Stimulated activated CD4-positive, alpha-beta T cell treated with anti-CD3 and anti-CD28 coated beads, Interleukin-12 subunit alpha, Interleukin-12 subunit beta, amount 100 ng/mL, for 24 hours (primary cell): Measurements from ENCODE around the gene SMDT1.

Experiments used
- DNase-seq, 2 experiments: peaks; one replicate each; pipeline ENCODE4 v3.0.0-alpha.2; 2020; ENCODE audit warnings: low read depth in 2 of 2

SMDT1 gene, protein sequence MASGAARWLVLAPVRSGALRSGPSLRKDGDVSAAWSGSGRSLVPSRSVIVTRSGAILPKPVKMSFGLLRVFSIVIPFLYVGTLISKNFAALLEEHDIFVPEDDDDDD

DNA sequence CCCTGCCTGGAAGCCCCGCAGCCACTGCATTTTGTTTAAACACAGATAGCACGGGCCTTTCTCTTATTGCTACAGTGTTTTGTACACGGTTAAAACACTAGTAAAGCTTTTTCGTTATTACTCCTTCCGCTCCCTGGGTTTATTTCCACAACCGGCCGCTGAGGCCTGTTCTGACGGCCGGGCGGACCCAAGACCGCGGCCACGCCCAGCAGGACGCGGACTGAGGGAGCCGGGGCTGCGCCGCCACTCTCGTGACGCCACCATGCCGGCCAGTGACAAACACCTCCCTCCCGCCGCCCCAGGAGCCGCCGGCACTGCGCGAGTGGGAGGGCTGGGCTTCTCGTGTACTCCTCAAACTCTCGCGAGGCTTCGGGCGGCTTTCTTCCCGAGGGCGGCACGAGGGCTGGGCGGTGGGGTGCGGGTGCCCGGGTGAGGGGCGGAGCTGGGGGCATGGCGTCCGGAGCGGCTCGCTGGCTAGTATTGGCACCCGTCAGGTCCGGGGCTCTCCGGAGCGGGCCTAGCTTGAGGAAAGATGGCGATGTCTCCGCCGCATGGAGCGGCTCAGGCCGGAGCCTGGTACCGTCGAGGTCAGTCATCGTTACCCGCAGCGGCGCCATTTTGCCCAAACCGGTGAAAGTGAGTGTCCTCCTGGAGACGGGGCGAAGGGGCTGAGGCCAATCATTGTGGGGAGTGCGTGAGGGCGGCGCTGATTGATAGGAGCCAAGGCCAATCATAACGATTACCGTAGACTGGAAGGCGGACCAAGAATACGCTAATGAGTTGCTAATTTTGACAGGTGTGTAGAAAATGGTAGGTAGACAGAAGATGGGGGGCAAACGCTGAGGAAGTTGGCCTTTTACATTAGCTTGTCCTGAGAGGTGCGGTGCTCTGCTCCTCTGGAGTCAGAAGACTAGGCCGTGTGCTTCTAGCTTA lies at the start of gene SMDT1:
TSS of gene SMDT1 (plus strand) at position 382 of the 933 bp plus-strand sequence. CDS start at position 451, 69 bp downstream.
- DNase-seq = peak; percentile 95 to 98

DNA sequence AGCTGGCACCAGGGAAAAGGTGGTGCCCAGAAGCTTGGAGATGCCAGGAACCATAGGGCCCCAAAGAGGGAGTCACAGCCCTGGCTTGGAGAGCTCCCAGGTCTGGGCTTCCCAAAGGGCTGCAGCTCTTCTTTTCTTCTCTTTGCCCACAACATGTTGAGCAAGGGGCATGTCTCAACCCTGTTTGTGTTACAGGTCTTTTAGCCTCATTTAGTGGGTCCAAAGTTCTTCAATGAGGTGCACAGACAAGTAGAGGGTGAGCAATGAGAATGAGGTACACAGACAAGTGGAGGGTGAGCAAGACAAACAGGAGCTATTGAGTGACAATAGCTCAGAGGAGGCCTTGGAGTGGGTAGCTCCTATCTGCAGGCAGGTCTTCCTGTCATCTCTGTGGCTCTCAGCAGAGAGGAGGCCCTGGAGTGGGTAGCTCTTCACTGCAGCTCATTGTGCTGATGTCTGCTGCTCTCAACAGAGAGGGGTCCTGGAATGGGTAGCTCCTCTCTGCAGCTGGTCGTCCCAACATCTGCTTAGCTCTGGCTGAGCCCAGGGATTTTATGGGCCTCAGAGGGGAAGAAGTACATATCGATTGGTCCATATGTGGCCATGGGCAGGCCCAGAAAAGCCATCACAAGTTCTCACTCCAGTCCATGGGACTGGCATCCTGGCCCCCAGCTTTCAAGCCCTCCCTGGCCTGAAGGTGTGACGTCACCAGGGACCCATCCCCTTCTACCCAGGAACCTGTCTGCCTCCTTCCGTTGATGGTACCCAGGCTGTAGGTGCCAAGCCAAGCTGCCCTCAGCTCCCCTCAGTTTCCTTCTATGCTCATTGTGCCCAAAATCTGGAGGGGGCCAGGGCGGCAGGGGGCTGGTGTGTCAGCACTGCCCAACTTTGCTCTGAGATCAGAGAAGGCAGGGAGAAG lies 46.0 kb upstream of the SMDT1 start:
- DNase-seq = no peak

DNA sequence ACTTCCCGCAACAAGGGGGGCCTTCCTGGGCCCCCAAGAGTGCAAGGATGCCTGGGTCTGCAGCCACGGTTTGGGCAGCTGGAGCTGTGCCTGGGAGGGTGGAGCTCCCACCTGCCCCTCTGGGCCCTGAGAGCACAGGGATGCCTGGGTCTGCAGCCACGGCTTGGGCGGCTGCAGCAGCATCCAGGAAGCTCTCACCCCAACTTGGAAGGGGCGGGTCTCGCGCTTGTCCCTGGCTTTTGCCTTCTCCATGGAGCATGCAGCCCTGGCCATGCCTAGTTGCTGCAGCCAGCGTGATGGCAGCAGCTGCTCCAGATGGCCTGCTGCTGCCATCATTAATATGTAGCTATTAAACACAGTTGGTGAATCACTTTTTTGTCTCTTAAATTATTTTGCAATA lies 44.2 kb upstream of the SMDT1 start:
- no peak for DNase-seq

DNA sequence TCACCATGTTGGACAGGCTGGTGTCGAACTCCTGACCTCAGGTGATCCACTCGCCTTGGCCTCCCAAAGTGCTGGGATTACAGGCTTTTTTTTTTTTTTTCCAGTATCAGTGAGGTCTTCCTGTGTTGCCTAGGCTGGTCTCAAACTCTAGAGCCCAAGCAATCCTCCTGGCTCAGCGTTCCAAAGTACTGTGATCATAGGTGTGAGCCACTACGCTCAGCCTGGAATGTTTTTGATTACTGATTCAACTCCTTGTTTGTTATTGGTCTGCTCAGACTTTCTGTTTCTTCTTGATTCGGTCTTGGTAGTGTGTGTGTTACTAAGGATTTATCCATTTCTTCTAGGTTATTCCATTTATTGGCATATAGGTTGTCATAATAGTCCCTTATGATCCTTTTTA lies 40.2 kb upstream of the SMDT1 start:
- no peak for DNase-seq

DNA sequence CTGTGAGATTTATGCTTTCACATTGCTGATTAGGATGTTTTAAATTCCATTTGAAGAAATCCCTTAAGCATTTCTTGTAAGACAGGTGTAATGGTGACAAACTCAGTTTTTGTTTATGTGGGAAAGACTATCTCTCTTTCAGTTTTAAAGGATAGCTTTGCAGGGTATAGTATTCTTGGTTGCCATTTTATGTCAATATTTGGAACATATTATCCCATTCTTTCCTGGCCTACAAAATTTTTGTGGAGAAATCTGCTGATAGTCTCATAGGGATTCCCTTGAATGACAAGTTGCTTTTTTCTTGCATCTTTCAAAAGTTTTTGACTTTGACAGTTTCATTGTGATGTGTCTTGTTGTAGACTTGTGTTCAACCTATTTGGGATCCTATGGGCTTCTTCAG lies 37.7 kb upstream of the SMDT1 start:
- DNase-seq = no peak

DNA sequence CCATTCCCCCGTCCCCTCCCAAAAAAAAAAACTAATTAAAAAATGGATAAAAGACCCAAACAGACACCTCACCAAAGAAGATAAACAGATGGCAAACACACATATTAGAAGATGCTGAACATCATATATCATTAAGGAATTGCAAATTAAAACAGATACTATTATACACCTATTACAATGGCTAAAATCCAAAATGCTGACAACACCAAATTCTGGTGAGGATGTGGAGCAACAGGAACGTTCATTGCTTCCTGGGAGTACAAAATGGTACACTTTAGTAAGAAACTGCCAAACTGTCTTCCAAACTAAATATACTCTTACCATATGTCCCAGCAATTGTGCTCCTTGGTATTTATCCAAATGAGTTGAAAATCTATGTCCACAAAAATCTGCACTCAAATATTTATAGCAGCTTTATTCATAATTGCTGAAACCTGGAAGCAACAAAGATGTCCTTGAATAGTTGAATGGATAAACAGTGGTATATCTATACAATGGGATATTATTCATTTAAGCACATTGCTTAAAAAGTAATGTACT lies 28.8 kb upstream of the SMDT1 start:
- DNase-seq = no peak

DNA sequence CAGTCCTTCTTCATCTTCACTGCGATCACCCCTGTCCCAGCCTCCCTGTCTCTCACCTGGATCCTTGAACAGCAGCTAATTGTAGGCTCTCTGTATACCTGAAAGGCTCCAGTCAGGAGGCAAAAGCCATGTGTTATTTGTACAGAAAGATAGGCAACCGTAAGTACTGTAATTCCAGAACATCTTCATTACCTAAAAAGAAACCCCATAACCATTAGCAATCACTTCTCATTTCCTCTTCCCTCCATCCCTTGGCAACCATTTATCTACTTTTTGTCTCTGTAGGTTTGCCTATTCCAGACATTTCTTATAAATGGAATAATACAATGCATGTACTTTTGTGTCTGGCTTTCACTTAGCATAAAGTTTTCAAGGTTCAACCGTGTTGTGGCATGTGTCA lies 26.7 kb upstream of the SMDT1 start:
- DNase-seq = no peak

DNA sequence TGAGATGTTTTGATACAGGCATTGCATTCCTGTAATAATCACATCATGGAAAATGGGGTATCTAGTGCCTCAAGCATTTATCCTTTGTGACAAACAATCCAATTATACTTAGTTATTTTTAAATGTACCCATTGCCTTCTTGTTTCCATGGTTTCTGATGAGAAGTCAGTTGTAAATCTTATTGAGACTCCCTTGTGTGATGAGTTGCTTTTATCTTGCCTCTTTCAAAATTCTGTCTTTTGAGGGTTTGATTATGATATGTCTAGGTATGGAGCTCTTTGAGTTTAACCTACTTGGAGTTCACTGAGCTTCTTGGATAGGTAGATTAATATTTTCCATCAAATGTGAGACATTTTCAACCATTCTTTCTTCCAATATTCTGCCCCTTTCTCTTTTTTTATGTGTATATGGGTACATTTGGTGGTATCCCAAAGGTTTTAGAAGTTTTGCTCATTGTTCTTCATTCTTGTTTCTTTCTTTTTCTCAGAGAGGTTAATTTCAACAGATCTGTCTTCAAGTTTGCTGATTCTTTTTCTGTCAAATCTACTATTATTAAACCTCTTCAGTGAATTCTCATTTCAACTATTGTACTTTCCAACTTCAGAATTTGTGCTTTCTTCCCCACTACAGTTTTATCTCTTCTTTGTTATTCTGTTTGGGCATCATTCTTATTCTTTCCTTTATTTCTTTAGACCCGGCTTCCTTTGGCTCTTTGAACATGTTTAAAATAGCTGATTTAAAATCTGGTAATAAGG lies 22.6 kb upstream of the SMDT1 start:
- DNase-seq = no peak

DNA sequence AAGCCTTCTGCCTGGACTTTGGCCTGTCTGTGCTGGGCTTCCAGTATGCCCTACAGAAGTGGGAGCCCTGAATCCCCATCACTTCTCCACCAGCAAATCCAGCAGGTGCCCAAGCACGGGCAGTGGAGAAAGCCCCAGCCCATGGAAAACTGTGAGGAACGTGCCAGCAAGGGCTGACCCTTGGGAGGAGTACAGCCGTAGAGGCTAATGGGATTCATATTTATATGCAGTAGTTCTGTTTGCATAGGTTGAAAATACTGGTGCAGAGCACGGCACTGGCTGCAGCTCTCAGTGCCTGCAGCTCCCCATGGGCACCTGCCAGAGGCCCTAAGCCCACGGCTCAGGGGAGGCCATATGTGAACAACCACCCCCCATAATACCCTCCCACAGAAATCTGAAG lies 19.0 kb upstream of the SMDT1 start:
- DNase-seq = no peak

DNA sequence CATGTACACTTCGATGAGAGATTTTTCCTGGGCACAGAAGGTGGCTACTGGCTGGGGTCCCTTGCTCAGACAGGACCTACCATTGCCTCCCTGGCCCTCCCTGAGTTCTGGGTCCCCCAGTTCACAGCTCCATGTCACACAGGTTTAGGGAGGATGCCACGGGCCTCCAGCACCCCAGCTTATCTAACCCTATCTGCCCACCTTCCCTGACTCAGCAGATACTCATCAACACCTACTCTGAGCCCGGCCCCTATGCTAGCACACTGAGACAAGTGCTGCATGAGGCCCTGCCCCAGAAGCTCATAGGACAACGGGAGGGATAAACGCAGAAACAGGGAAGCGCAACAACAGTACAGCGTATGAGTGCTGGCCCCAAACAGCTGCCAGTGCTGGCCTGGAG lies 18.5 kb upstream of the SMDT1 start:
- no peak for DNase-seq

DNA sequence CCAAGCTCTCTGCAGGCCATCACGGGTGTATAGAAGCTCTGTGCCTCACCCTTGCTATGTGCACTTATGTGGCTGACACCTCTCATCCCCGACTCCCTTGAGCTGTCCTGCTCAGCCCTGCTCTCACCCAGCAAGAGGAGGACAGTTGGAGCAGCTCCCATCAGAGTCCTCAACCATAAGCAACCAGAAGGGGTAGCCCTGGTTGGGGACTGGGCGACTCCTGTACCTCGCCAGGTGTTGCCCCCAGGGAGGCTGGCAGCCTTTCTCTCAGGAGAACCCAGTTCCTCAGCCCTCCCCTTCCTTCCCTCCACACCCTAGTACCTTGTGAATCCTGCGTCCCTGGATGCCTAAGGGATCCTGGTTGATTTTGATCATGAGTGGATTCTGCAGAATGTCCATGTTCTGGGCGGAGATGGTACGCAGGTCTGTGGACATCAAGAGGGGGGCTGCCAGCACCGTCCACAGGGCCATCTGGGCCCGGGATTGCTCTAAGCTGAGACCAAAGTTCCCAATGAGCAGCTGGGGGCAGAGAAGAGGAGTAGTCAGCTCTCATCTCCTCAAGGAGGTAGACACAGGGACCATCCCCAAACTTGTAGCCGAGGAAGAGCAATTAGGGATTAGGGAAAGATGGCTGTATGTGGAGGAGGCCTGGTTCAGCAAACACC lies 16.9 kb upstream of the SMDT1 start:
- no peak for DNase-seq

DNA sequence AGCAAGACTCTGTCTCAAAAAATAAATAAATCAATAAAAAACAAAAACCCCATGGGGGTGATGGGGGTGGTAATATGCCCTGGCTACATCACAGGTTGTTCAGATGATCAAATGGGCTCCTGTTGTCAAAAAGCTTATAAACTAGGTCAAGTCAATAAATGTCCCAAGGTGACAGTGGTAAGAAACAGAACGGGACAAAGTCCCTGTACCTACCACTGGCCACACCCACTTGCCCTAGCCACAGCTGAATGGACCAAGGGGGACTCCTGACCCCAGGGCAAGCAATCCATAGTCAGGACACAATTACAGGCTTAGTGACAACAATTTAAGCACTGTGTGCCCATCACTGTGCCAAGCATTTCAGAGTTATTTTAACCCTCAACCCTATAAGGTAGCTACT lies 14.9 kb upstream of the SMDT1 start:
- no peak for DNase-seq

DNA sequence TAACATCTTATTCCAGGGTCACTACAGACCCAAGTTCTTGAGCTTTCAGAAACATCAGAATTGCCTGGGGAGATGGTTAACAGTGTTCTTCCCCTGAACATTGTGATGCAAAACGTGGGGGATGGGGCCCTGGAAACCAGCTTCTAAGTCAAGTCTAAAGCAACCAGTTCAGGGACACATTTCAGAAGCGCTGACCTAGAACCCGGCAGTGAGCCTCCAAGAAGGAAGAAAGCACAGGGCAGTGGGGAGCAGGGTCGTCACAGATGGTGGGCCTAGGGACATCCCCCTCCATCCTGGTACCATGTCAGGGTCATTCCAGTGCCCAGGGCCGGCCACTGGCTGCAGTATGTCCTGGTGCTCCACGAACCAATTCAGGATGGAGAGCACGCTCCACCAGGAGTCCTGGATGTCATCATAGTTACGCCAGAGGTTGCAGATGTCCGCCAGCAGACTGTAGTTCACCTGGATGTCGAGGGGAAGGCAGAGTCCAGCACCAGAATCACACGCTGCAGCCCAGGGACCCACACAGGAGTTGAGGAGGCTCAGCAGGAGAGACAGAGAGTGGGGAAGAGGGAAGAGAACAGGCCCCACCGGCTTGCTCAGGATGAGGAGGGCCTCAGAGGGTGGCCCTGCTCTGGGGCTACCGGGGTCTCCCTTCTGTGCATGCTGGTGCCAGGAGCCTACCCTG lies 13.9 kb upstream of the SMDT1 start:
- DNase-seq = no peak

DNA sequence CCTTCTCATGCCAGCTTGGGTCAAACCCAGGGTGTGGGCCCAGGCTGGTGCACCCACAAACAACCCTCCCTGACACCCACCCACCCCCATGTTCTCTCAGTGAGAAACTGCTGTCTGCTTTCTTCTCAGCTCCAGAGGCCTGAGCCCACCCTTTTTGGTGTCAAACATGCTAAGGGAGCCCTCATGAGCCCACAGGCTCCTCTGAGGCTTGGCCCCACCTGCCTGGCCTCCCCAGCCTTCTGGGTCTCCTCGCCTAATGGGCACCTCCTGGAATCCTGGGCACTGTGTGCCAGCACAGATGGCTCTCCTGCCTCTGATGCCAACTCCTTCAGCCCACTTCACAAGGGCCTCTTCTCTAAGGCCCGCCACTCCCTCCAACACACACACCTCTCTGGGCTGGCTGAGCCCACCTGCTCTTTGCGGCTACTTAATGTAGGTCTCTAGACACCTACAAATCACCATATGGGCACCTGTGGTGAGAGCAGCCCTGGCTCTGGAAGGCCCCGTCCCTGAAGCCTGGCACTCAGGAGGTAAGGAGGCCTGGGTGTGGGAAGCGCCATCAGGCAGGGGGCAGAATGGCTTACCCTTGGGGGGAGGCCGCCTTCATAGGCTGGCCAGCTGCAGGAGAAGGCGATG lies 13.3 kb upstream of the SMDT1 start:
- DNase-seq = no peak

DNA sequence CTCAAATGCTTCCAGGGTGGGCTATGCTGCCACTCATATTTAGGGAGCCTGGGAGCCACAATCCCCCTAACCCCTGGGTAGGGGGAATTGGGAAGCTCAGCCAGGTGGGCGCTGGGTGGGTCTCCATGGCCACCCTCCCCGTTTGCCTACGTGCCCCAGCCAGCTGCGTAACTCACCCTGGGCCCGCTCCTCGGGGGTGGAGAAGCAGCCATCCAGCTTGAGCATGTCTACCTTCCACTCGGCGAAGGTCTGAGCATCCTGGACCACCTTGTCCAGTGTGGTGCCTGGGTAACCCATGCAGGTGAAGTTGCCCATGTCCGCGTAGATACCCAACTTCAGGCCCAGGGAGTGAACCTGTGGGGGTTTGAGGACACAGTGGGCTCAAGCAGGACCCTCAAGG lies 12.6 kb upstream of the SMDT1 start:
- DNase-seq = no peak

DNA sequence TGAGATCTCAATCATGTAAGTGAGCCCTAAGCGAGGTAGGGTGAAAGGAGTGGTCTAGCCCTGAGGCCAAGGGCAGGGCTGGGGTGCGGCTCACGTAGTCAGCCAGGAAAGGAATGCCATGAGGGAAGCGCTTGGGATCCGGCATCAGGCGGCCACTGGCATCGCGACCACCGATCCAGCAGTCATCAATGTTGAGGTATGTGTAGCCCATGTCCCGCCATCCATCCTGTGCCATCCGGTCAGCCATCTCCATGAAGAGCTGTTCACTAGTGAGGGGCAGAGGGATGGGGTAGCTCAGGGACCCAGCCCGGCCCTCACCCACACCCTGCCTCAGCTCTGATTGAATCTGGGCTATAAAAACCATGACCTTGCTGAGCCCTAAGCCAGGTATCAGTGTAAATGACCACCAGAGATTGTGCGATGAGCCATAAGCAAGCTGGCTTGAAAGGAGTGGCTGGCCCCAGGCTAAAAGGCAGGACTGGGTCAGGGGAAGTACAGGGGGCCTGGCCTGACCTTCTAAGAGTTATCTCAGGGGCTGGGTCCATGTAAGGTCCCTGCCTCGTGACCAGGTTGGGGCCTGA lies 11.7 kb upstream of the SMDT1 start:
- no peak for DNase-seq

DNA sequence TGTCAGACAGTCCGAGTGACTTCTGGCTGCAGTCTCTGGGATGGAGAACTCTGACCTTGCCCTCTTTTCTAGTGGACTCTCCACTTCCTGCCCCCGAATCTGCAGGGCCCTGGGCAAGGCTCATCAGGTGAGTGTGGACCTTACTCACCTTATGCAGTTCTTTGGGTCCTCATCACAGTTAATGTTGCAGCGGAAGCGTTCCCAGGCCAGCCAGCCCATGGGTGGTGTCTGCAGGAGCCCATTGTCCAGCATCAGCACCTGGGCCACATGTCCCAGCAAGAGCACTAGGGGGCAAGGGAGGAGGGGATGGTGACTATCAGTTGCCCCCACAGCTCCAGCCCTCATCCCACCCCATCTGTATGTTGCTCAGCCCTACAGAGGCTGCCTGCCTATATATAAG lies 11.2 kb upstream of the SMDT1 start:
- DNase-seq = no peak

DNA sequence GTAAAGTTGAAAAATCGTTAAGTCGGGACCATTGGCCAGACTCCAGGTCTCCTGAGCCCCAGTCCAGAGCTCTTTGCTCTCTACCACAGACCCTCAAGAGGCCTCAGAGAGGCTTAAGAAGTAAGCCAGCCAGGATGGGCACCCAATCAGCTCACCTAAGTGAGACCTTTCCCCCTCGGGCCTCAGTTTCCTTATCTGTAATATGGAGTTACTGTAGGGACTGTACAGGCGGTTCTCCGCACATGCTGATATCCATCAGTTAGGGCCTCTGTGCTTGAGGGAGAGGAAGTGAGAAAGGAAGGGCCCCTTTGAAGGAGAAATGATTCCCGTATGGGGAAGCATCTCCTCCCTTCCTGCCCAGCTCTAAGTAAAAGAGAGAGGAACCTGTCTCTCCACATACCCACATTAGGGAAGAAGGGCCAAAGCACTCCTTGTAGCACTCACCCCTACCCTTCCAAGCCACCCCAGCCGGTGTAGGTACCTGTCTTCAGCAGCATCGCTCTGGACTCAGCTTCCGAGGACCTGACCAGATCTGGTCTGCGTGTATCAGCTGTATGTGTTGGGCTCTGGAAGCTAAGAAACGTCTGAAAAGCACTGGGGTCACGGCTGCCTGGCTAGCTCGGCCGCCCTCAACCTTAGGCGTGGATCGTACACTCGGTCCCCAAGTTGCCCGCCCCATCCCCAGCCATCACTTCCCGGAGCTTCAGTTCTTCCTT lies 9.5 kb upstream of the SMDT1 start:
- no peak for DNase-seq
